K562 (cell line): ENCODE data around the gene GMPR2. TPM values are rescaled to one million over a fixed set of nuclear protein-coding genes. Genes with fewer than 3 reads are reported as not detected.

Experiments
- CBX3 ChIP-seq, 2 experiments: IDR thresholded peaks; 1 replicate in 1 of 2; 2 replicates in 1 of 2; pipeline ENCODE4 v1.6.1; 2012; ENCODE audit warnings: inconsistent platforms in 2 of 2, low read length in 2 of 2, borderline replicate concordance in 1 of 2, control low read depth in 1 of 2
- CEBPG ChIP-seq, 3 experiments: fragments of 200-800 bp in 1 of 3; sonication (Bioruptor generic) in 1 of 3; sonication (generic) in 1 of 3; formaldehyde crosslinking in 1 of 3; IDR thresholded peaks in 2 of 3; conservative IDR thresholded peaks in 1 of 3; 2 replicates each; pipeline versions ENCODE4 v1.6.1 to v1.8.0; 2016 to 2022; ENCODE audit warnings: missing compliant biosample characterization in 2 of 3, missing genetic modification characterization in 2 of 3, mild to moderate bottlenecking in 1 of 3, missing genetic modification reagents in 1 of 3
- FOSL1 ChIP-seq: fragments of 200-800 bp; sonication (Bioruptor generic); conservative IDR thresholded peaks from 2 replicates; pipeline ENCODE4 v1.6.1; 2016; ENCODE audit warnings: missing genetic modification characterization, missing compliant biosample characterization
- KDM1A ChIP-seq, 2 experiments: fragments of 450-650 bp; IDR thresholded peaks; 2 replicates each; pipeline ENCODE4 v1.6.1; 2016; ENCODE audit warnings: mild to moderate bottlenecking in 2 of 2
- L3MBTL2 ChIP-seq: fragments of 450-650 bp; IDR thresholded peaks from 2 replicates; pipeline ENCODE4 v1.6.1; 2016; ENCODE audit warnings: mild to moderate bottlenecking, moderate library complexity
- MXD1 ChIP-seq: fragments of 250-450 bp; sonication (Bioruptor Pico); IDR thresholded peaks from 2 replicates; pipeline ENCODE4 v1.8.0; 2021; ENCODE audit warnings: borderline replicate concordance, mild to moderate bottlenecking, moderate library complexity; ENCODE audit not compliant: poor library complexity, severe bottlenecking
- NONO ChIP-seq, 2 experiments: fragments of 200-400 bp in 1 of 2; fragments of 450-650 bp in 1 of 2; formaldehyde crosslinking in 1 of 2; IDR thresholded peaks; 2 replicates each; pipeline ENCODE4 v1.6.1; 2017; ENCODE audit warnings: low read depth in 2 of 2, mild to moderate bottlenecking in 2 of 2, moderate library complexity in 2 of 2, low read length in 1 of 2
- NR0B1 ChIP-seq: fragments of 450-650 bp; IDR thresholded peaks from one replicate; pipeline ENCODE4 v1.6.1; 2018; ENCODE audit warnings: mild to moderate bottlenecking, moderate library complexity; ENCODE audit not compliant: partially characterized antibody
- NR2C1 ChIP-seq, 2 experiments: fragments of 450-650 bp; IDR thresholded peaks; 2 replicates each; pipeline ENCODE4 v1.6.1; 2017; ENCODE audit warnings: mild to moderate bottlenecking in 2 of 2, antibody characterized with exemption in 1 of 2, inconsistent platforms in 1 of 2, missing compliant biosample characterization in 1 of 2, missing genetic modification characterization in 1 of 2
- POLR2H ChIP-seq: IDR thresholded peaks from 2 replicates; pipeline ENCODE4 v1.6.1; 2016; ENCODE audit warnings: missing genetic modification characterization, low read depth, mild to moderate bottlenecking, control low read depth, missing compliant biosample characterization, moderate library complexity
- PTBP1 ChIP-seq: fragments of 200-400 bp; formaldehyde crosslinking; IDR thresholded peaks from 2 replicates; pipeline ENCODE4 v1.6.1; 2017; ENCODE audit warnings: low read depth, low read length
- RB1 ChIP-seq: fragments of 450-650 bp; IDR thresholded peaks from 2 replicates; pipeline ENCODE4 v1.6.1; 2017; ENCODE audit warnings: low read depth, mild to moderate bottlenecking
- SIN3A ChIP-seq, 2 experiments: fragments of 150-350 bp in 1 of 2; IDR thresholded peaks; 2 replicates each; pipeline ENCODE4 v1.6.1; 2011 to 2016; ENCODE audit warnings: borderline replicate concordance in 2 of 2, low read depth in 2 of 2, low read length in 2 of 2, mild to moderate bottlenecking in 2 of 2, moderate library complexity in 2 of 2; ENCODE audit not compliant: control insufficient read depth in 1 of 2
- SMAD1 ChIP-seq: fragments of 150-350 bp; IDR thresholded peaks from 2 replicates; pipeline ENCODE4 v1.6.1; 2014; ENCODE audit warnings: low read length, low read depth; ENCODE audit not compliant: partially characterized antibody
- ZNF561 ChIP-seq: fragments of 450-650 bp; formaldehyde crosslinking; conservative IDR thresholded peaks from 2 replicates; pipeline ENCODE4 v1.4.0; 2020; ENCODE audit warnings: mild to moderate bottlenecking, moderate library complexity
- ZNF655 ChIP-seq: fragments of 250-450 bp; sonication (Bioruptor Pico); IDR thresholded peaks from 2 replicates; pipeline ENCODE4 v1.5.0; 2021
- polyA plus RNA-seq, 8 experiments: library from polyadenylated mRNA; depleted of rRNA in 4 of 8; stranded (reverse) in 5 of 8; unstranded in 3 of 8; fragments of >200 nt; fragmentation: Nextera tagmentation in 2 of 8; fragmentation: Illumina TruSeq in 1 of 8; extraction: Ambion mirVana in 2 of 8; extraction: Trizol in 1 of 8; gene quantifications; 2 replicates each; pipeline versions ENCODE4 v1.2.1 to v1.2.3, GENCODE V29; 2011 to 2014; ENCODE audit warnings: inconsistent platforms in 1 of 8, missing spikeins in 1 of 8
- total RNA-seq, 7 experiments: library from RNA; depleted of rRNA in 6 of 7; stranded (reverse); fragments of >200 nt in 6 of 7; fragmentation: Illumina TruSeq in 2 of 7; extraction: Trizol in 2 of 7; gene quantifications; 2 replicates each; pipeline versions ENCODE4 v1.2.1 to v1.2.3, GENCODE V29; 2011 to 2021; ENCODE audit warnings: low replicate concordance in 1 of 7
- TF ChIP-seq, protein P1 (sequence below): fragments of 200-800 bp; sonication (Bioruptor generic); IDR thresholded peaks from 2 replicates; pipeline ENCODE4 v1.6.1; 2017; ENCODE audit warnings: missing genetic modification characterization, missing compliant biosample characterization

GMPR2 gene
- total and polyA plus RNA-seq, 9 of the 15 experiments (the other 6 are each of a cell fraction or from before 2014, with no cell fraction given) = 26.4 to 67.4 (median 36.3) TPM

- TF ChIP-seq NR0B1 = no peak
- peak; percentile 99 to 100 for TF ChIP-seq SIN3A (IDR thresholded peaks at IDR 0.05; ENCODE audit: borderline replicate concordance in 2 of 2, control insufficient read depth in 1 of 2, low read depth in 2 of 2, low read length in 2 of 2)
- TF ChIP-seq PTBP1 = peak; percentile 38; the same call in 1 of the 2 replicates
- TF ChIP-seq FOSL1 (tag) = 0 out of 2 replicates have a peak, but pooled peaks have one; percentile 20
- peak; percentile 64 for TF ChIP-seq L3MBTL2
- peak; percentile 8; the same call in 1 of the 2 replicates for TF ChIP-seq CEBPG (CRISPR knock-in tag; IDR thresholded peaks at IDR 0.05)
- TF ChIP-seq CEBPG (tag; conservative IDR thresholded peaks at IDR 0.05 in 1 of 2, IDR thresholded peaks at IDR 0.05 in 1 of 2) = no peak
- peak in 1 of 2 experiments; percentile 90; a peak in 2 of 3 replicates for TF ChIP-seq CBX3 (IDR thresholded peaks at IDR 0.05; ENCODE audit: borderline replicate concordance in 1 of 2, low read length in 2 of 2)
- TF ChIP-seq SMAD1 = peak; percentile 28
- TF ChIP-seq ZNF655 (CRISPR knock-in tag) = no peak
- TF ChIP-seq, protein P1, sequence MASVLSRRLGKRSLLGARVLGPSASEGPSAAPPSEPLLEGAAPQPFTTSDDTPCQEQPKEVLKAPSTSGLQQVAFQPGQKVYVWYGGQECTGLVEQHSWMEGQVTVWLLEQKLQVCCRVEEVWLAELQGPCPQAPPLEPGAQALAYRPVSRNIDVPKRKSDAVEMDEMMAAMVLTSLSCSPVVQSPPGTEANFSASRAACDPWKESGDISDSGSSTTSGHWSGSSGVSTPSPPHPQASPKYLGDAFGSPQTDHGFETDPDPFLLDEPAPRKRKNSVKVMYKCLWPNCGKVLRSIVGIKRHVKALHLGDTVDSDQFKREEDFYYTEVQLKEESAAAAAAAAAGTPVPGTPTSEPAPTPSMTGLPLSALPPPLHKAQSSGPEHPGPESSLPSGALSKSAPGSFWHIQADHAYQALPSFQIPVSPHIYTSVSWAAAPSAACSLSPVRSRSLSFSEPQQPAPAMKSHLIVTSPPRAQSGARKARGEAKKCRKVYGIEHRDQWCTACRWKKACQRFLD = peak; percentile 82; the same call in 1 of the 2 replicates
- TF ChIP-seq POLR2H = 0 out of 2 replicates have a peak, but pooled peaks have one; percentile 18
- TF ChIP-seq NONO (IDR thresholded peaks at IDR 0.05; ENCODE audit: low read depth in 2 of 2, low read length in 1 of 2) = peak in 1 of 2 experiments; percentile 41; a peak in 1 of 4 replicates
- peak; percentile 92 for TF ChIP-seq MXD1 (CRISPR knock-in tag)
- TF ChIP-seq NR2C1 (IDR thresholded peaks at IDR 0.05) = peak; percentile 80
- peak; percentile 88 for TF ChIP-seq NR2C1 (tag; IDR thresholded peaks at IDR 0.05)
- peak; percentile 80; the same call in 1 of the 2 replicates for TF ChIP-seq RB1
- no peak for TF ChIP-seq ZNF561 (CRISPR knock-in tag)
- peak in 1 of 2 experiments; percentile 66; a peak in 1 of 4 replicates for TF ChIP-seq KDM1A (IDR thresholded peaks at IDR 0.05)
These were observed 44.3 kb upstream of the GMPR2 start, which contains the start of gene IPO4 (continued) for GRCh38 chr14:24188251-24189058.
